GM19455 (cell line): ENCODE data around the gene FUT8.

ENCODE experiments used
- ATAC-seq: cut with Tn5 transposase; IDR thresholded peaks from one replicate; pipeline ENCODE4 v1.9.1; 2021; ENCODE audit not compliant: unreplicated experiment

The FUT8 gene

DNA sequence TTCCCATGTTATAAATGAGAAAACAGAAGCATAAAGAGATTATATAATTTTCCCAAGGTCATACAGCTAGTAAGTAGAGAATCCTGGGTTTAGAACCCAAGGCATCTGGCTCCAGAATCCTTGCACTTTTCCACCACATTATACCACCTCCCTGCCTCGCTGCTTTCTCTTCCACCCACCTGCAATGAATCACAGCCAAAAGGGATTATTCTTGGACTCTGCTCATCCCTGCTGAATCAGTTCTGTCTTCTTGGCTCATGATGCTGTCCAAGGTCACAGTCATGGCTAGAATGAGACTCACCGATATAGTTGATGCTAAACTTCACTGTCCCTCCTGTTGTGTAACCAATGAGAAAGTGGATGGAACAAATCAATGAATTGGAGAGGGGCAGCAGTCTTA lies 356.6 kb downstream of the FUT8 start:
- ATAC-seq = no peak

- ATAC-seq = no peak
These were observed 358.2 kb downstream of the FUT8 start for GRCh38 chr14:65770681-65771080.

- ATAC-seq = no peak
These were observed 358.7 kb downstream of the FUT8 start for GRCh38 chr14:65771271-65771670.

DNA sequence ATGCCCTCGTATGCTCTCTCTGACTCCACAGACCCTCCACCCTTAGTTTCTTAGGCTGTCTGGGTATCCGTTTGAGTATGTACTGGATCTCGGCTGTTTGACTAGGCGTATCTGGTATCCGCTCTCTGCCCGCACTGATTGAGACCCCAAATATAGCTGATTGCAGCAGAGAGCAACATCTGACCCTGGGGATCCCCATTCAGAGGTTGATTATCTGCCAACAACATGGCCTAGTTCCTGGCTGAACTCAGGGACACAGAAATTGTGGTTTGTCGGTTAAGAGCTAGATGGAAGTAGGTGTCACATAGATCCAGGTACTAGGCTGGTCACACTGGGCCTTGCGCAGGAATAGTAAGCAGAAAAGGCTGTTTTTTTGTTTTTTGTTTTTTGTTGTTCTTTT lies 359.9 kb downstream of the FUT8 start:
- ATAC-seq = no peak

GRCh38 chr14:65772921-65773574 lies 360.5 kb downstream of the FUT8 start:
- no peak for ATAC-seq

- ATAC-seq = no peak
These were observed 361.5 kb downstream of the FUT8 start for GRCh38 chr14:65774041-65774440.

DNA sequence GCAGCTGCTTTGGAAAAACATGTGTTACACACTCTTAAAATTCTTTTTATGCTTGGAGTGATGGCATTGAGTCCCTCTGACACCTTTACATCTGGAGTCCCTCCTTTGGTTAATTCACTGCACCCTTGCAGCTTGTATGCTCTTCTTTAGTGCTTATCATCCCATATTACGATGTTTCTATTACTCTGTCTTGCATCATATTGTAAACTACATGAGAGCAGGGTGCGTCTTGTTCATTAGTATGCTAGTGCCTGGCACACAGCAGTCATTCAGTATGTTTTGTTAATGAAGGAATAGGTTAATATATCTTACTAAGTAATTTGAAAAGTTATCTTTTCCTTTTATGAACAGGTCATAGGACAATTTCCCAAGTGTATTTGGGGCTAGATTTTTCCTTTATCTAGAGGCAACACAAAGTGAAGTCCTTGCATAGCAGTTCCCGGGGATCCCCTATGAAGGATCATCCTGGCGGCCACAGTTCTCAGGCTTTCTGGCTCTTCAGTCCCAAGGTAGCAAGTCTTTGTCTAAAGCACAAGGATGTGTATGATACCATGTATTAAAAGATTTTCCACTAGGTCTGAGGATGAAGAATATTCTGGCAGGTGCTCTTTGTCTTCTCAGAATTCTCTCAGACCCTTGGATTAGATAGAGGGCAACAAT lies 363.8 kb downstream of the FUT8 start:
- no peak for ATAC-seq

GRCh38 chr14:65780566-65780965 lies 368.0 kb downstream of the FUT8 start:
- ATAC-seq = no peak

DNA sequence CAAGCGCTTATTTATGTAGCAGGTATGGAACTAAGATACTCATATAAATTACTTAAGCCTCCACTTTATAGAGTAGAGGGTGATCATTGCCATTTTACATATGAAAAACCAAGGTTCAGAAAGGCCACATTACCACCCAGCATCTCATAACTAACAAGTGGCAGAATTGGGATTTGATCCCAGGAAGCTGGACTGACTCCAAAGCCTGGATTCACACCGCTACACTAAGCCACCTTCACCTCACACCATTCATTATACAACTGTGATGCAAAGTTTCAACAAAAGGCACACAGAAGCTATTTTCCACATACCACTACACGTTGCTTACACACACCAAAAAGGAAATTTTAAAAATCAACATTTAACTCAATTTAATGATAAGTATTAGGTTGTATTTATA lies 370.6 kb downstream of the FUT8 start:
- no peak for ATAC-seq

DNA sequence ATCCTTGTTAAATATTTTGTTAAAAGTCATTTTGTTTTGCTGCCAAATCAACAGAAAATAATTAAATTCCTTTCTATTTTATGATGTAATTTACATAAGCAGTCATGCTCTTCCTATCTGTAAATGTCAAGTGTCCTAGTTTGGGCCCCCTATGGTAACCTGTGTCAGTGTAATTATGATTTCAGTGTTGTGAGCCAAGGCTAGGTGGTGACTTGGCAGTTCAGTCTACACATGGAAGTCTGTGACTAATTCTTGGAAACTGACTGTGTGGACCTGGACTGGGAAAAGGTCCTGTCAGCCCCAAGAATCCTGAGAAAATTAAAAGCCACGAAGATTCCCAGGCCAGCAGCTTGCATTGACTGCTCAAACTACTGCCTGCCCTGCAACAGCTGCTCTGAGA lies 371.0 kb downstream of the FUT8 start:
- no peak for ATAC-seq

- no peak for ATAC-seq
These were observed 372.0 kb downstream of the FUT8 start for GRCh38 chr14:65784574-65784973.

DNA sequence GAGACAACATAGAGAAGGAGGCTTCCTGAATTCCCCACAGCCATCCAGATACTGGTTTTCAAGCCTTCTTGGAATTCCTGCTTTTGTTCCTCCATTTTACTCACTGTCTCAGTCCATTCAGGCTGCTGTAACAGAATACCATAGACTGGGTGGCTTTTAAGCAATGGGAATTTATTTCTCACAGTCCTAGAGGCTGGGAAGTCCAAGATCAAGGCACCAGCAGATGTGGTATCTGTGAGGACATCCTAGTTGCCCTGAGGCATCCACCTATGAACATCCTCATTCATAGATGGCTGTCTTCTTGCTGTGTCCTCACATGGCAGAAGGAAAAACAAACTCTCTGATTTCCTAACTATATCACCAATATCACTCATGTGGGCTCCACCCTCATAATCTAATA lies 374.9 kb downstream of the FUT8 start:
- ATAC-seq = no peak

- no peak for ATAC-seq
These were observed 376.3 kb downstream of the FUT8 start for GRCh38 chr14:65788876-65789275.

DNA sequence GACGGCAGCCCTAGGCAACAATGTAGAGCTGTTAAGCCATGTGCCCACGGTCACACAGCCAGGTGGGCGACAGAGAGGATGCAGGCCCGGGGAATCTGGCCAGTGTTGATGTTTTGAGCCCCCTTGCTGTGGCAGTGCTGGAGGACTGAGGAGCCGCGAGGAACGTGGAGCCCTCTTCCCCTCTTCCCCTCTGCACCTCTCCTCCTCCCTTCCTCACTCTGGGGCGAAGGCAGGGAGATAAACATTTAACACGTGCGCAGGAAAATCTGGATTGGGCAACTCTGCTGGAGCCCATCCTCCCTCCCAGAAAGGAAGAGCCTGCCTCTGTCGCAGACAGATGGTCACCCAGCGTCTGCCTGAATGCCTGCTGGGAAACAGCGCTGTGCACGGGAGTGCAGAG lies 376.8 kb downstream of the FUT8 start:
- no peak for ATAC-seq

DNA sequence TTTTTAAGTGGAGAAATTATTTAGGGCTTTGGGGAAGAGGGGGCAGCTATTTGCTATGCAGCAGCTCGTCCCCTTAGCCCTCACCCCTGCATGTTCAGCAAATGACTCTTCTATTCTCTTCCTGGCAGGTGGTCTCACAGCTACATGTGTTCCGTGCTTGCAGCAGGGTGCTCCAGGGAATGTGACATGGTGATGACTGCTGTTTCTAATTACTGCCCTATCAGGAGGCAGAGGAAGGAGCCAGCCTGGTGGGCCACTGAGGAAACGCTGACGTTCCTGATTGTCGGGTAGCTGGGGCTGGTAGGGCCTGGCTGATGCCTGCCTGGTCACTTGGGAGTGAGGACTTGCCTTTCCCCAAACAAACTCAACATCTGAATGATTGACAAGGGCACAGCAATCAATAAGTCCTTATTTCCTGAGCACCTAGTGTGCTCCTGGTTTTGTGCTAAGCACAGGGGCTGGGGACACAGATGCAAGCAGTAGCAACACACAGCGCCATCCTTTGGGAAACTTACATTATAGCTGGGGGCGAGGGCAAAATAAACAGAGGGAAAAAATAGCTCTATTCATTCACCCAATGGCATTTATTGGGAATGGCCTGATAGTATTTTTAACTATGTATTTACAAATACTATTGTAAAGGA lies 377.8 kb downstream of the FUT8 start:
- no peak for ATAC-seq

DNA sequence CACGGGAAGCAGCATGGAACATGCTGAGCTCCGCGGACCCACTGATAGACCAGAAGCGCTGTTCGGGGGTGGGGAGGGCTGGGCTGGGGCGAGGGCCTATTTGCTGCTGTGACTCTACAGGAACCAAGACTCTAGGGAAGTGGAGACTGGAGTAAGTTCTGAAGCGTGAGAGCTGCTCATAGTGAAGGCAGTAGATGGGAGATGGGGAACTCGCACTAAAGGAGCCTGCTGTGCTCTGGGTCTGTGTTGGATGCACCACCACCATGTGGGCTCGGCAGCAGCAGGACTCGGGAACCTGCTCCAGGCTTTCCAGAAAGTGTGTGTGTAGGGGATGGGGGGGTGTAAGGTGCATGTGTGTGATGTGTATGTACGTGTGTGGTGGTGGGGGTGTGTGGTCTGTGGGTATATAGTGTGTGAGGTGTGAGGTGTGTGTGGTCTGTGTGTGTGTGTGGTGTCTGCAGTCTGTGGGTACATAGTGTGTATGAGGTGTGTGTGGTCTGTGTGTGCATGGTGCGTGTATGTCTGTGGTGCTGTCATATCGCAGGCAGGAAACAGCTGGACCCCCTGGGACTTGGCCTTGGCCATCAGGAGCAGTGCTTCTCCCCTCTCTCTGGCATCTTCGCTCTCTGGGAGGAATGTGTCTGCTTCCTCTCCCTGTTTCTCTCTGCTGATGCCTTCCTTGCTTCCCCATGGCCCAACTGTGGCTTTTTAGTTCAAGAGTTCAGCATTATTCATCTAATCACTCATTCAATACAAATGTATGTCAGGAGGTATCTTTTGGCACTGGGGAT lies 378.9 kb downstream of the FUT8 start:
- ATAC-seq = no peak

GRCh38 chr14:65792208-65792905 lies 379.8 kb downstream of the FUT8 start:
- ATAC-seq = no peak
